ENCODE data around the gene GRM4.

GRCh38 chr6:34025861-34026260 is 120.0 kb downstream of the GRM4 start:
- TF ChIP-seq EZH2 (IDR thresholded peaks at IDR 0.05; ENCODE audit: low read length, unreplicated experiment), result no peak
- no peak for TF ChIP-seq CTCF (conservative IDR thresholded peaks at IDR 0.05; ENCODE audit: low read depth, low read length)
- no peak for TF ChIP-seq EZH2phosphoT487 (IDR thresholded peaks at IDR 0.05; ENCODE audit: borderline replicate concordance, low read length)
